HEK293 (cell line): ENCODE data around the gene KLHL25.

Experiments
- ZFP41 ChIP-seq: fragments of 450-650 bp; formaldehyde crosslinking; IDR thresholded peaks from 2 replicates; pipeline ENCODE4 v1.5.1; 2016; ENCODE audit warnings: missing biosample characterization, missing genetic modification characterization, borderline replicate concordance
- TF ChIP-seq, protein P1 (sequence below): fragments of 450-650 bp; formaldehyde crosslinking; IDR thresholded peaks from 2 replicates; pipeline ENCODE4 v1.5.1; 2016; ENCODE audit warnings: missing biosample characterization, missing genetic modification characterization

DNA sequence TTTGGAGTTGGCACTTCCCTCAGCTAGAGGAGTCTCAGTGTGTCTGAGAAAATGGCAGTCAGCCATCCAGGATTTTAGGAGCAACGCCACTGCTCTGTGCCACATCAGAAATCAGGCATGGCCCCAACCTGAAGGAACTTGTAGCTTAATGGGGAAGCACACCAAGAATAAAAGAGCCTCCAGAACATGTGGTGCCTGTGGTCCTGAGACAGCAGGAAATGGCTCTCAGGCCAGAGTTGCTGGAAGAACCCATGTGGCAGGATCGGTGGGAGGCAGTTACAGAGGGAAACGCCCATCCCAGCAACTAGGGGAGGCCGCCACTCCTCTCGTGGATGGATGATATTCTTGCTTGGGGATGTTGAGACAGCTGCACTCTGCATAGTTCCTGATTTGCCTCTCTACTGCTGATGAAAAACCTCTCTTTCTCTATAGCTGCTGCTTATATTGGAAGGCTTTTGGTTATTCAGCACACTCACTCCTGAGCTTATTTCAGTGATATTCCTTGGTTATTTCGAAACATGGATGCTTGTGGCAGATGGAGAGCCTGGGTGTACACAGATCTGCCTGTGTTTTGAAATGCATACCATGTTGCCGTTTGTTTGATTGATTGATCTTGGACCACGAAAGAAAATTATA lies 52.4 kb downstream of the KLHL25 start:
- TF ChIP-seq, protein P1, sequence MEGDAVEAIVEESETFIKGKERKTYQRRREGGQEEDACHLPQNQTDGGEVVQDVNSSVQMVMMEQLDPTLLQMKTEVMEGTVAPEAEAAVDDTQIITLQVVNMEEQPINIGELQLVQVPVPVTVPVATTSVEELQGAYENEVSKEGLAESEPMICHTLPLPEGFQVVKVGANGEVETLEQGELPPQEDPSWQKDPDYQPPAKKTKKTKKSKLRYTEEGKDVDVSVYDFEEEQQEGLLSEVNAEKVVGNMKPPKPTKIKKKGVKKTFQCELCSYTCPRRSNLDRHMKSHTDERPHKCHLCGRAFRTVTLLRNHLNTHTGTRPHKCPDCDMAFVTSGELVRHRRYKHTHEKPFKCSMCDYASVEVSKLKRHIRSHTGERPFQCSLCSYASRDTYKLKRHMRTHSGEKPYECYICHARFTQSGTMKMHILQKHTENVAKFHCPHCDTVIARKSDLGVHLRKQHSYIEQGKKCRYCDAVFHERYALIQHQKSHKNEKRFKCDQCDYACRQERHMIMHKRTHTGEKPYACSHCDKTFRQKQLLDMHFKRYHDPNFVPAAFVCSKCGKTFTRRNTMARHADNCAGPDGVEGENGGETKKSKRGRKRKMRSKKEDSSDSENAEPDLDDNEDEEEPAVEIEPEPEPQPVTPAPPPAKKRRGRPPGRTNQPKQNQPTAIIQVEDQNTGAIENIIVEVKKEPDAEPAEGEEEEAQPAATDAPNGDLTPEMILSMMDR (tag by site-specific recombination): no peak
- no peak for TF ChIP-seq ZFP41 (tag by site-specific recombination)
